Measurements from ENCODE around the gene SEC22A. TPM values are rescaled to one million over a fixed set of nuclear protein-coding genes. Genes with fewer than 3 reads are reported as not detected.

SEC22A gene
- total and polyA plus RNA-seq, 2 of the 8 experiments (the other 6 are each of a cell fraction or from before 2014, with no cell fraction given) = 10.6 to 17.1 TPM

DNA sequence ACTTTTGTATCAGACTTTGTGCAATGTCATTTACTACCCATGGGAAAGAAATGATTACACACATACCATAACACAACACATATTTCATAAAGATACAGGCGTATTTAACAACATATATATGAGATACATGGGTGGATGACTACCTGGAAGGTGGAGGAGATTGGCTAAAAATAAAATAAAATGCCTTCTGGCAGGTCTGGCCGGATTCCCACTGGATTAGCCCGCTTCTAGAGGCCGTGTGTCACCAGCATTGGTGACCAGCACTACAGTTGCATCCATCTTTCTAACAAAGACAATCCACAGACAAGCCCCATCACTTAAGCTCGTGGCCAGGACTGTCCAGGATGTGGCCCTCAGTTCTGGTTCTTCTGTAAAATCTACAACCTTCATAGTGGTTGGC lies 21.0 kb upstream of the SEC22A start (continued):
- TF ChIP-seq, protein P1, sequence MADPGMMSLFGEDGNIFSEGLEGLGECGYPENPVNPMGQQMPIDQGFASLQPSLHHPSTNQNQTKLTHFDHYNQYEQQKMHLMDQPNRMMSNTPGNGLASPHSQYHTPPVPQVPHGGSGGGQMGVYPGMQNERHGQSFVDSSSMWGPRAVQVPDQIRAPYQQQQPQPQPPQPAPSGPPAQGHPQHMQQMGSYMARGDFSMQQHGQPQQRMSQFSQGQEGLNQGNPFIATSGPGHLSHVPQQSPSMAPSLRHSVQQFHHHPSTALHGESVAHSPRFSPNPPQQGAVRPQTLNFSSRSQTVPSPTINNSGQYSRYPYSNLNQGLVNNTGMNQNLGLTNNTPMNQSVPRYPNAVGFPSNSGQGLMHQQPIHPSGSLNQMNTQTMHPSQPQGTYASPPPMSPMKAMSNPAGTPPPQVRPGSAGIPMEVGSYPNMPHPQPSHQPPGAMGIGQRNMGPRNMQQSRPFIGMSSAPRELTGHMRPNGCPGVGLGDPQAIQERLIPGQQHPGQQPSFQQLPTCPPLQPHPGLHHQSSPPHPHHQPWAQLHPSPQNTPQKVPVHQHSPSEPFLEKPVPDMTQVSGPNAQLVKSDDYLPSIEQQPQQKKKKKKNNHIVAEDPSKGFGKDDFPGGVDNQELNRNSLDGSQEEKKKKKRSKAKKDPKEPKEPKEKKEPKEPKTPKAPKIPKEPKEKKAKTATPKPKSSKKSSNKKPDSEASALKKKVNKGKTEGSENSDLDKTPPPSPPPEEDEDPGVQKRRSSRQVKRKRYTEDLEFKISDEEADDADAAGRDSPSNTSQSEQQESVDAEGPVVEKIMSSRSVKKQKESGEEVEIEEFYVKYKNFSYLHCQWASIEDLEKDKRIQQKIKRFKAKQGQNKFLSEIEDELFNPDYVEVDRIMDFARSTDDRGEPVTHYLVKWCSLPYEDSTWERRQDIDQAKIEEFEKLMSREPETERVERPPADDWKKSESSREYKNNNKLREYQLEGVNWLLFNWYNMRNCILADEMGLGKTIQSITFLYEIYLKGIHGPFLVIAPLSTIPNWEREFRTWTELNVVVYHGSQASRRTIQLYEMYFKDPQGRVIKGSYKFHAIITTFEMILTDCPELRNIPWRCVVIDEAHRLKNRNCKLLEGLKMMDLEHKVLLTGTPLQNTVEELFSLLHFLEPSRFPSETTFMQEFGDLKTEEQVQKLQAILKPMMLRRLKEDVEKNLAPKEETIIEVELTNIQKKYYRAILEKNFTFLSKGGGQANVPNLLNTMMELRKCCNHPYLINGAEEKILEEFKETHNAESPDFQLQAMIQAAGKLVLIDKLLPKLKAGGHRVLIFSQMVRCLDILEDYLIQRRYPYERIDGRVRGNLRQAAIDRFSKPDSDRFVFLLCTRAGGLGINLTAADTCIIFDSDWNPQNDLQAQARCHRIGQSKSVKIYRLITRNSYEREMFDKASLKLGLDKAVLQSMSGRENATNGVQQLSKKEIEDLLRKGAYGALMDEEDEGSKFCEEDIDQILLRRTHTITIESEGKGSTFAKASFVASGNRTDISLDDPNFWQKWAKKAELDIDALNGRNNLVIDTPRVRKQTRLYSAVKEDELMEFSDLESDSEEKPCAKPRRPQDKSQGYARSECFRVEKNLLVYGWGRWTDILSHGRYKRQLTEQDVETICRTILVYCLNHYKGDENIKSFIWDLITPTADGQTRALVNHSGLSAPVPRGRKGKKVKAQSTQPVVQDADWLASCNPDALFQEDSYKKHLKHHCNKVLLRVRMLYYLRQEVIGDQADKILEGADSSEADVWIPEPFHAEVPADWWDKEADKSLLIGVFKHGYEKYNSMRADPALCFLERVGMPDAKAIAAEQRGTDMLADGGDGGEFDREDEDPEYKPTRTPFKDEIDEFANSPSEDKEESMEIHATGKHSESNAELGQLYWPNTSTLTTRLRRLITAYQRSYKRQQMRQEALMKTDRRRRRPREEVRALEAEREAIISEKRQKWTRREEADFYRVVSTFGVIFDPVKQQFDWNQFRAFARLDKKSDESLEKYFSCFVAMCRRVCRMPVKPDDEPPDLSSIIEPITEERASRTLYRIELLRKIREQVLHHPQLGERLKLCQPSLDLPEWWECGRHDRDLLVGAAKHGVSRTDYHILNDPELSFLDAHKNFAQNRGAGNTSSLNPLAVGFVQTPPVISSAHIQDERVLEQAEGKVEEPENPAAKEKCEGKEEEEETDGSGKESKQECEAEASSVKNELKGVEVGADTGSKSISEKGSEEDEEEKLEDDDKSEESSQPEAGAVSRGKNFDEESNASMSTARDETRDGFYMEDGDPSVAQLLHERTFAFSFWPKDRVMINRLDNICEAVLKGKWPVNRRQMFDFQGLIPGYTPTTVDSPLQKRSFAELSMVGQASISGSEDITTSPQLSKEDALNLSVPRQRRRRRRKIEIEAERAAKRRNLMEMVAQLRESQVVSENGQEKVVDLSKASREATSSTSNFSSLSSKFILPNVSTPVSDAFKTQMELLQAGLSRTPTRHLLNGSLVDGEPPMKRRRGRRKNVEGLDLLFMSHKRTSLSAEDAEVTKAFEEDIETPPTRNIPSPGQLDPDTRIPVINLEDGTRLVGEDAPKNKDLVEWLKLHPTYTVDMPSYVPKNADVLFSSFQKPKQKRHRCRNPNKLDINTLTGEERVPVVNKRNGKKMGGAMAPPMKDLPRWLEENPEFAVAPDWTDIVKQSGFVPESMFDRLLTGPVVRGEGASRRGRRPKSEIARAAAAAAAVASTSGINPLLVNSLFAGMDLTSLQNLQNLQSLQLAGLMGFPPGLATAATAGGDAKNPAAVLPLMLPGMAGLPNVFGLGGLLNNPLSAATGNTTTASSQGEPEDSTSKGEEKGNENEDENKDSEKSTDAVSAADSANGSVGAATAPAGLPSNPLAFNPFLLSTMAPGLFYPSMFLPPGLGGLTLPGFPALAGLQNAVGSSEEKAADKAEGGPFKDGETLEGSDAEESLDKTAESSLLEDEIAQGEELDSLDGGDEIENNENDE (IDR thresholded peaks at IDR 0.05; ENCODE audit: insufficient replicate concordance, low read length) = no peak
- TF ChIP-seq, protein P2, sequence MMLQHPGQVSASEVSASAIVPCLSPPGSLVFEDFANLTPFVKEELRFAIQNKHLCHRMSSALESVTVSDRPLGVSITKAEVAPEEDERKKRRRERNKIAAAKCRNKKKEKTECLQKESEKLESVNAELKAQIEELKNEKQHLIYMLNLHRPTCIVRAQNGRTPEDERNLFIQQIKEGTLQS (IDR thresholded peaks at IDR 0.05; ENCODE audit: insufficient read depth, low read depth, low read length) = no peak
- no peak for TF ChIP-seq RNF2 (IDR thresholded peaks at IDR 0.05; ENCODE audit: borderline replicate concordance, low read depth, low read length, missing control alignments, poor library complexity, severe bottlenecking)
- TF ChIP-seq SIRT6 (IDR thresholded peaks at IDR 0.05; ENCODE audit: low read length) = no peak
- TF ChIP-seq POU5F1 (IDR thresholded peaks at IDR 0.05; ENCODE audit: low read depth, low read length) = no peak
- no peak for TF ChIP-seq MAFK (IDR thresholded peaks at IDR 0.05; ENCODE audit: low read depth, low read length)
- TF ChIP-seq GABPA (IDR thresholded peaks at IDR 0.05; ENCODE audit: borderline replicate concordance, insufficient read depth, low read length) = no peak
- no peak for TF ChIP-seq TAF1 (IDR thresholded peaks at IDR 0.05; ENCODE audit: low read depth, low read length)
- no peak for TF ChIP-seq CHD1 (IDR thresholded peaks at IDR 0.05; ENCODE audit: low read depth, low read length)
- no peak for TF ChIP-seq SIX5 (IDR thresholded peaks at IDR 0.05; ENCODE audit: low read depth, low read length)
- TF ChIP-seq HDAC2 (IDR thresholded peaks at IDR 0.05; ENCODE audit: borderline replicate concordance in 1 of 2, low read depth in 2 of 2, low read length in 2 of 2) = no peak
